ENCODE measurements around the gene TMC2. TPM values are rescaled to one million over a fixed set of nuclear protein-coding genes. Genes with fewer than 3 reads are reported as not detected.

The TMC2 gene
- total RNA-seq, 2 experiments from 2014 or later = not detected

- ATAC-seq (no peak), DNase-seq (no peak)
- Mint-ChIP-seq H3K27me3 (peaks cover 24% of the 10 kb centered on the region), H3K36me3 (peaks cover 3% of the 10 kb centered on the region), H3K27ac (no peak overlapping the region), H3K4me3 (no peak overlapping the region), H3K9me3 (ENCODE audit: low read depth) (peaks cover 4% of the 10 kb centered on the region), H3K4me1 (no peaks in the 10 kb centered on the region)
- CTCF ChIA-PET = no interaction called here
Measured at GRCh38 chr20:2610941-2611720, 74.8 kb downstream of the TMC2 start.

GRCh38 chr20:2612073-2612472 is 75.7 kb downstream of the TMC2 start:
- no peak for DNase-seq
- Mint-ChIP-seq H3K36me3 (peaks cover 3% of the 10 kb centered on the region), H3K4me3 (no peak overlapping the region), H3K4me1 (no peaks in the 10 kb centered on the region), H3K27ac (no peak overlapping the region), H3K9me3 (ENCODE audit: low read depth) (peaks cover 4% of the 10 kb centered on the region), H3K27me3 (peaks cover 28% of the 10 kb centered on the region)
- no peak for ATAC-seq
- CTCF ChIA-PET = no interaction called here

- Mint-ChIP-seq H3K27me3 (peaks cover 44% of the 10 kb centered on the region), H3K36me3 (no peaks in the 10 kb centered on the region), H3K4me3 (no peak overlapping the region), H3K4me1 (no peaks in the 10 kb centered on the region), H3K27ac (no peak overlapping the region), H3K9me3 (ENCODE audit: low read depth) (no peaks in the 10 kb centered on the region)
- DNase-seq (no peak), ATAC-seq (no peak)
- CTCF ChIA-PET = no interaction called here
Measured at GRCh38 chr20:2616634-2617033, 80.3 kb downstream of the TMC2 start.

- CTCF ChIA-PET = no interaction called here
- DNase-seq (no peak), ATAC-seq (no peak)
- no peaks in the 10 kb centered on the region for H3K36me3 Mint-ChIP-seq
- peaks cover 40% of the 10 kb centered on the region for H3K27me3 Mint-ChIP-seq
- H3K4me3 Mint-ChIP-seq = no peak overlapping the region
- no peaks in the 10 kb centered on the region for H3K9me3 Mint-ChIP-seq (ENCODE audit: low read depth)
- H3K4me1 Mint-ChIP-seq = no peaks in the 10 kb centered on the region
- no peak overlapping the region for H3K27ac Mint-ChIP-seq
Measured at GRCh38 chr20:2617099-2617714, 80.8 kb downstream of the TMC2 start.

- DNase-seq (no peak), ATAC-seq (no peak)
- H3K4me3 Mint-ChIP-seq = no peak overlapping the region
- no peak overlapping the region for H3K27ac Mint-ChIP-seq
- H3K27me3 Mint-ChIP-seq = peaks cover 40% of the 10 kb centered on the region
- CTCF ChIA-PET = no interaction called here
- H3K36me3 Mint-ChIP-seq = no peaks in the 10 kb centered on the region
- no peaks in the 10 kb centered on the region for H3K4me1 Mint-ChIP-seq
- no peaks in the 10 kb centered on the region for H3K9me3 Mint-ChIP-seq (ENCODE audit: low read depth)
Measured at GRCh38 chr20:2618815-2619214, 82.4 kb downstream of the TMC2 start.

- no peaks in the 10 kb centered on the region for H3K36me3 Mint-ChIP-seq
- ATAC-seq (no peak), DNase-seq (no peak)
- H3K27me3 Mint-ChIP-seq = peaks cover 40% of the 10 kb centered on the region
- no peaks in the 10 kb centered on the region for H3K4me1 Mint-ChIP-seq
- CTCF ChIA-PET = no interaction called here
- H3K9me3 Mint-ChIP-seq (ENCODE audit: low read depth) = no peaks in the 10 kb centered on the region
- no peak overlapping the region for H3K27ac Mint-ChIP-seq
- no peak overlapping the region for H3K4me3 Mint-ChIP-seq
Measured at GRCh38 chr20:2619337-2619736, 83.0 kb downstream of the TMC2 start.

- Mint-ChIP-seq H3K36me3 (no peaks in the 10 kb centered on the region), H3K9me3 (ENCODE audit: low read depth) (no peaks in the 10 kb centered on the region), H3K4me1 (no peaks in the 10 kb centered on the region), H3K4me3 (no peak overlapping the region), H3K27me3 (peaks cover 40% of the 10 kb centered on the region), H3K27ac (no peak overlapping the region)
- CTCF ChIA-PET = no interaction called here
- DNase-seq (no peak), ATAC-seq (no peak)
Measured at GRCh38 chr20:2619961-2620595, 83.7 kb downstream of the TMC2 start.

- H3K36me3 Mint-ChIP-seq = no peaks in the 10 kb centered on the region
- H3K27ac Mint-ChIP-seq = no peak overlapping the region
Measured at GRCh38 chr20:2624190-2624589, 87.8 kb downstream of the TMC2 start.

GRCh38 chr20:2625062-2625461 is 88.7 kb downstream of the TMC2 start:
- Mint-ChIP-seq H3K9me3 (ENCODE audit: low read depth) (peaks cover 2% of the 10 kb centered on the region), H3K27ac (no peak overlapping the region), H3K36me3 (no peaks in the 10 kb centered on the region), H3K27me3 (peaks cover 29% of the 10 kb centered on the region), H3K4me1 (no peaks in the 10 kb centered on the region), H3K4me3 (no peak overlapping the region)
- ATAC-seq (no peak), DNase-seq (no peak)
- CTCF ChIA-PET = no interaction called here

More at GRCh38 chr20:2624190-2624589, 87.8 kb downstream of the TMC2 start:
- Mint-ChIP-seq H3K9me3 (ENCODE audit: low read depth) (peaks cover 2% of the 10 kb centered on the region), H3K27me3 (peaks cover 35% of the 10 kb centered on the region), H3K4me3 (no peak overlapping the region), H3K4me1 (no peaks in the 10 kb centered on the region)
- no peak for ATAC-seq
- CTCF ChIA-PET = no interaction called here
- DNase-seq = no peak

GRCh38 chr20:2626853-2627541 is 90.6 kb downstream of the TMC2 start:
- Mint-ChIP-seq H3K4me1 (no peaks in the 10 kb centered on the region), H3K4me3 (no peak overlapping the region), H3K36me3 (no peaks in the 10 kb centered on the region), H3K27ac (no peak overlapping the region), H3K27me3 (peaks cover 32% of the 10 kb centered on the region), H3K9me3 (ENCODE audit: low read depth) (peaks cover 2% of the 10 kb centered on the region)
- DNase-seq (no peak), ATAC-seq (no peak)
- CTCF ChIA-PET = interaction anchor here (0.7 to 0.8 kb wide), 2 partner anchors 10 to 47 kb away, joined by 3 to 4 read pairs; no protein-coding TSS in a partner anchor

- Mint-ChIP-seq H3K27me3 (peaks cover 43% of the 10 kb centered on the region), H3K36me3 (no peaks in the 10 kb centered on the region), H3K4me1 (no peaks in the 10 kb centered on the region), H3K4me3 (no peak overlapping the region), H3K9me3 (ENCODE audit: low read depth) (no peaks in the 10 kb centered on the region), H3K27ac (no peak overlapping the region)
- CTCF ChIA-PET = no interaction called here
- ATAC-seq (no peak), DNase-seq (no peak)
Measured at GRCh38 chr20:2631228-2631627, 94.9 kb downstream of the TMC2 start.

- Mint-ChIP-seq H3K27ac (no peak overlapping the region), H3K36me3 (no peaks in the 10 kb centered on the region), H3K27me3 (peaks cover 36% of the 10 kb centered on the region), H3K9me3 (ENCODE audit: low read depth) (no peaks in the 10 kb centered on the region), H3K4me3 (no peak overlapping the region), H3K4me1 (peaks cover 8% of the 10 kb centered on the region)
- DNase-seq = no peak
- ATAC-seq = no peak
- CTCF ChIA-PET = no interaction called here
Measured at GRCh38 chr20:2633381-2633780, 97.0 kb downstream of the TMC2 start.

GRCh38 chr20:2637246-2637645 is 100.9 kb downstream of the TMC2 start:
- H3K27me3 Mint-ChIP-seq = peaks cover 17% of the 10 kb centered on the region
- H3K36me3 Mint-ChIP-seq = no peaks in the 10 kb centered on the region
- H3K4me3 Mint-ChIP-seq = no peak overlapping the region
- H3K9me3 Mint-ChIP-seq (ENCODE audit: low read depth) = no peaks in the 10 kb centered on the region
- H3K4me1 Mint-ChIP-seq = peaks cover 11% of the 10 kb centered on the region
- no peak overlapping the region for H3K27ac Mint-ChIP-seq
- no peak for DNase-seq
- CTCF ChIA-PET = interaction anchor here (0.6 to 3.1 kb wide), 2 partner anchors 10 to 115 kb away, joined by 3 to 16 read pairs; no protein-coding TSS in a partner anchor
- ATAC-seq = no peak

All from activated CD8-positive, alpha-beta memory T cell treated with anti-CD3 and anti-CD28 coated beads, Interleukin-2, amount 10 ng/mL, durations not matched to agents 7 days and 5 days (primary cell).